Body of pancreas (tissue), 4 donors: ENCODE measurements around the gene MCM6.
"Not testable (repeated sequence)": the region's sequence is repeated elsewhere in the genome, so short reads cannot be mapped to it uniquely, and the experiment has no call there.

Source experiments
- POLR2A ChIP-seq, 3 donors: fragments of 450-650 bp; IDR thresholded peaks; one replicate each; pipeline ENCODE4 v1.6.1; 2016; ENCODE audit warnings: antibody characterized with exemption in 3 of 3, mild to moderate bottlenecking in 2 of 3
- TF ChIP-seq, protein P1 (sequence below), 7 experiments: fragments of 450-650 bp in 4 of 7; fragments of 200-600 bp in 3 of 7; sonication (generic) in 3 of 7; IDR thresholded peaks; one replicate each; pipeline ENCODE4 v1.5.1; 2016 to 2019; ENCODE audit warnings: antibody characterized with exemption in 7 of 7

DNA sequence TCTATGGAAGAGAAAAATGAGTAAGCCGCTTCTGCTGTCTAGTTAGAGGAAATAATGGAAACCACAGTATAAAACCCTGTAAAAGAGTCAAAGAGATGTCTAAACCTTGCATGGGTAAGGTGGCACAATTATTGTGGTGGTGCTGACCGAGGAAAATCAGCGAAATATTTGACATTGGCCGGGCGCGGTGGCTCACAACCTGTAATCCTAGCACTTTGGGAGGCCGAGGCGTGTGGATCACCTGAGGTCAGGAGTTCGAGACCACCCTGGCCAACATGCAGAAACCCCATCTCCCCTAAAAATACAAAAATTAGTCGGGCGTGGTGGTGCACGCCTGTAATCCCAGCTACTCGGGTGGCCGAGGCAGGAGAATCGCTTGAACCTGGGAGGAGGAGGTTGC, 527 bp upstream of the MCM6 start:
- TF ChIP-seq POLR2A (IDR thresholded peaks at IDR 0.05) = not testable (repeated sequence)
- TF ChIP-seq, protein P1, sequence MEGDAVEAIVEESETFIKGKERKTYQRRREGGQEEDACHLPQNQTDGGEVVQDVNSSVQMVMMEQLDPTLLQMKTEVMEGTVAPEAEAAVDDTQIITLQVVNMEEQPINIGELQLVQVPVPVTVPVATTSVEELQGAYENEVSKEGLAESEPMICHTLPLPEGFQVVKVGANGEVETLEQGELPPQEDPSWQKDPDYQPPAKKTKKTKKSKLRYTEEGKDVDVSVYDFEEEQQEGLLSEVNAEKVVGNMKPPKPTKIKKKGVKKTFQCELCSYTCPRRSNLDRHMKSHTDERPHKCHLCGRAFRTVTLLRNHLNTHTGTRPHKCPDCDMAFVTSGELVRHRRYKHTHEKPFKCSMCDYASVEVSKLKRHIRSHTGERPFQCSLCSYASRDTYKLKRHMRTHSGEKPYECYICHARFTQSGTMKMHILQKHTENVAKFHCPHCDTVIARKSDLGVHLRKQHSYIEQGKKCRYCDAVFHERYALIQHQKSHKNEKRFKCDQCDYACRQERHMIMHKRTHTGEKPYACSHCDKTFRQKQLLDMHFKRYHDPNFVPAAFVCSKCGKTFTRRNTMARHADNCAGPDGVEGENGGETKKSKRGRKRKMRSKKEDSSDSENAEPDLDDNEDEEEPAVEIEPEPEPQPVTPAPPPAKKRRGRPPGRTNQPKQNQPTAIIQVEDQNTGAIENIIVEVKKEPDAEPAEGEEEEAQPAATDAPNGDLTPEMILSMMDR (IDR thresholded peaks at IDR 0.05) = not testable (repeated sequence)
